ENCODE results near the gene APOA1.
A peak's percentile ranks its signal among the peaks of the same experiment; 100 is the strongest.
"Not testable (repeated sequence)": the region's sequence is repeated elsewhere in the genome, so short reads cannot be mapped to it uniquely, and the experiment has no call there.

The APOA1 gene

GRCh38 chr11:116857936-116858335 is 20.5 kb upstream of the APOA1 start:
- DNase-seq (ENCODE audit: low read depth), result no peak

GRCh38 chr11:116857316-116857715 is 19.9 kb upstream of the APOA1 start:
- DNase-seq (ENCODE audit: low read depth), result no peak

- no peak for DNase-seq (ENCODE audit: low read depth)
Measured at GRCh38 chr11:116856423-116856822, 19.0 kb upstream of the APOA1 start.

GRCh38 chr11:116855413-116855812 is 18.0 kb upstream of the APOA1 start:
- no peak for DNase-seq (ENCODE audit: low read depth)

GRCh38 chr11:116853461-116854073 is 16.1 kb upstream of the APOA1 start:
- peak; percentile 37 for DNase-seq (ENCODE audit: low read depth)

- no peak for DNase-seq (ENCODE audit: low read depth)
Measured at GRCh38 chr11:116852261-116853031, 15.0 kb upstream of the APOA1 start.

GRCh38 chr11:116851626-116852025 is 14.2 kb upstream of the APOA1 start:
- DNase-seq (ENCODE audit: low read depth), result peak; percentile 12

- no peak for DNase-seq (ENCODE audit: low read depth)
Measured at GRCh38 chr11:116849486-116849885, 12.1 kb upstream of the APOA1 start.

- DNase-seq (ENCODE audit: low read depth), result no peak
Measured at GRCh38 chr11:116849060-116849459, 11.6 kb upstream of the APOA1 start.

- DNase-seq (ENCODE audit: low read depth), result no peak
Measured at GRCh38 chr11:116847612-116848011, 10.2 kb upstream of the APOA1 start.

GRCh38 chr11:116844722-116845121 is 7.3 kb upstream of the APOA1 start:
- DNase-seq (ENCODE audit: low read depth), result no peak

GRCh38 chr11:116843661-116844060 is 6.2 kb upstream of the APOA1 start:
- no peak for DNase-seq (ENCODE audit: low read depth)

GRCh38 chr11:116842909-116843308 is 5.5 kb upstream of the APOA1 start:
- DNase-seq (ENCODE audit: low read depth), result no peak

- no peak for DNase-seq (ENCODE audit: low read depth)
Measured at GRCh38 chr11:116842117-116842516, 4.7 kb upstream of the APOA1 start.

GRCh38 chr11:116840746-116841296 is 3.4 kb upstream of the APOA1 start:
- no peak for DNase-seq (ENCODE audit: low read depth)

GRCh38 chr11:116840224-116840745 is 2.9 kb upstream of the APOA1 start:
- DNase-seq (ENCODE audit: low read depth), result no peak

GRCh38 chr11:116838321-116839084 is 1.1 kb upstream of the APOA1 start:
- DNase-seq (ENCODE audit: low read depth), result no peak

- DNase-seq (ENCODE audit: low read depth), result no peak
Measured at GRCh38 chr11:116836632-116836991, 810 bp downstream of the APOA1 start.

GRCh38 chr11:116835791-116836631 is 1.4 kb downstream of the APOA1 start:
- DNase-seq (ENCODE audit: low read depth), result peak; percentile 54

GRCh38 chr11:116835042-116835772 is 2.2 kb downstream of the APOA1 start:
- DNase-seq (ENCODE audit: low read depth), result no peak

- DNase-seq (ENCODE audit: low read depth), result not testable (repeated sequence)
Measured at GRCh38 chr11:116834535-116835041, 2.8 kb downstream of the APOA1 start.

Data from stimulated activated CD8-positive, alpha-beta memory T cell treated with anti-CD3 and anti-CD28 coated beads, Interleukin-12 subunit alpha, Interleukin-12 subunit beta, amount 100 ng/mL, for 1 hour (primary cell).